Measurements from ENCODE around the gene CHCHD3. TPM values are rescaled to one million over a fixed set of nuclear protein-coding genes. Genes with fewer than 3 reads are reported as not detected.
"Not testable (repeated sequence)": the region's sequence is repeated elsewhere in the genome, so short reads cannot be mapped to it uniquely, and the experiment has no call there.

CHCHD3 gene
- total RNA-seq, 1 donor from 2014 or later = 91.3 TPM

DNA sequence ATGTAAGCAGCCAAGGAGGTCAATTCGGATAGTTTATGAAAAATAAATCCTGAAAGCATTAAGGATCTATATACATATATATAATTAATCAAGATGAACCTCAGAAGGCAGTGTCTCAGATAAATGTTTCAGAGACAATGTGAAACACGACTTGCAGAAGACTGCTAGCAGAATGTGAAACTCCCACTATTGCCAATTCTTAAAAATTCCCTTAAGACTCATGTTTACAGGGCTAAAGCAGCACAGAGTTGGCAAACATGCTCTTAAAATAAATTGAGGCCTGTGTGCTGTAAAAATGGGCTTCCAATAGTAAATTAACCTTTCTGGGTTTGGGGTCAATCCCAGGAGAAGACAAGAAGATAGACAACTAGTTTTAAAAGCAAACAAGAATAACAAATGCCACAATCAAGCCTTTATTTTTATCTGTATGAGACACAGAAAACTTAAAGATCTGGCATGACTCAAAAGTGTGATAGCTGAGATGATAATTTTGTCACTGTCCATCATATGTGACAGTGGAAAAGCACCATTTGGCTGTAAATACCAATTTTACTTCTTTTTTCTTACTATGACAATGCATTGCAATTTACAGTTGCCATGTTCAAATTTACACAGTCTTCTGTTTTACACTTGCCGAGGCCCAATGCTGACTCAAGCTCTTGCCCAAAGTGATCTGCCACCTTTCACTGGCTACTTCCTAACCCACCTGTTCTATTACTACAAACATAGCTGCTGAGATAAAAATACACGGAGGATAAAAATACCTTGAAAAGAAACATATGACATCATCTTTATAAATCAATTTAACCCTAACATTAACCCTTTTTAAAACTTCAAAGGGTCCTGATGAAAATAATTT lies 78.6 kb downstream of the CHCHD3 start:
- no peak for DNase-seq (ENCODE audit: low read depth, low spot score)

DNA sequence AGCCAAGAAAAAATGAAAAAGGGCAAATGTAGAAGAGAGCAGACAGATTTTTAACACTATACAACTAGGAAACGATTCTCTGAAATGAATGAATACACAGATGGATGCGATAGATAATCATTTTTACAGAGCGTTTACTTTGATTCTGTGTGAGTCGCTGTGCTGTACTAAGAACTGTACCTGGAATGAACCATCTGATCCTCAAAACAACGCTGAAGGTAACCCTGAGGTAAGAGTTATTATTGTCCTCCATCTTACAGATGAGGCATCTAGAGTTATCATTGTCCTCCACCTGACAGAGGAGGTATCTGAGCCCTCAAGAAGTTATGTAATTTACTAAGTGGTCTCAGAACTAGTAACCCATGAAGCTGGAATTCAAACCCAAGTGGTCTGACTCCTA lies 80.2 kb downstream of the CHCHD3 start:
- DNase-seq (ENCODE audit: low read depth, low spot score) = no peak

- no peak for DNase-seq (ENCODE audit: low read depth, low spot score)
These were observed 82.0 kb downstream of the CHCHD3 start for GRCh38 chr7:132999845-133000244.

- DNase-seq (ENCODE audit: low read depth, low spot score) = no peak
These were observed 83.1 kb downstream of the CHCHD3 start for GRCh38 chr7:132998763-132999162.

DNA sequence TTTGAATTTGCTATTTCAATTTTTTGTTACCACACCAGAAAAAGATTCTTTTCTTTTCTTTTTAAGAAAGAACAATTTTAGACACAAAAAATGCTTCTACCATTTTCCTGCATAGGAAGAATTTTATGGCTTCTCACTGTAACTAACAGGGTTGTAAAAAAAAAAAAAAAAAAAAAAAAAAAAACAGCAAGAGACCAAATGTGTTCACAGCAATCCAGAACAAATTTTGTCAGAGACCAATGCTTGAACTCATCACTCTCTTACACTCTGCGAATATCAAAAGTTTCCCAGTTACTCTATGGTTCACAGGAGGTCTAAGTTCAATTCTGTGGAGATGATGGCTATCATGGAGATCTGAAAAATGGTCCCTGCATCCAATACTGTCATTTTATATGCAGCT lies 84.4 kb downstream of the CHCHD3 start:
- no peak for DNase-seq (ENCODE audit: low read depth, low spot score)

GRCh38 chr7:132996581-132997242 lies 85.2 kb downstream of the CHCHD3 start:
- DNase-seq (ENCODE audit: low read depth, low spot score) = no peak

DNA sequence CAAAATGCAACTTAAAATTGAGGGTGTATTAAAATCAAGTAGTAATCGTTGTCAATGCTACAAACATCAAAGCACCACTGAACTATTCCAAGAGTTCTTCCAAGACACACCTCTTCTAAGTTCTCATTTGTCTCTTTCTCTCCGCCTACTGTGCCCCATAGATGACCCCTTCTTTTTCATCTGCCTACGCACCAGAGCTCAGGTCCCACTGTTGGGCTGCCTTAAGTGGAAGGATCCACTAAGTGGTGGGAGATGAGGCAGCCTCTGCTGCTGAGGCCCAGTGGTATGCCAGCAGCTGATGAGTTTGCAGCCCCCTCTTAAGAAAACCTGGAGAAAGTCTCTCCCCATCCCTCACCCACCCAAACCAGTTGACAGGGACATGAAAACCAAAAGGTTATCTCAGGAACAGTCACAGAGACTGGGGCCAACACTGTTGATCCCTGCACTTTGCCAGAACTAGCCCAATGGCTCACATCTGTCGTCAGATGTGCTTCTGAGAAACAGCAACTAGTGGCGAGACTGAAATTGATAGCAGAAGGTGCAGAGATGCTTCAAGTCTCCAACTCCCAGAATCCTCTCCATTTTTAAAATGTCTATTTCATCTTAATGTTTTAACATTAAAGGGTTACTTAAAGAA lies 88.4 kb downstream of the CHCHD3 start:
- DNase-seq (ENCODE audit: low read depth, low spot score) = no peak

DNA sequence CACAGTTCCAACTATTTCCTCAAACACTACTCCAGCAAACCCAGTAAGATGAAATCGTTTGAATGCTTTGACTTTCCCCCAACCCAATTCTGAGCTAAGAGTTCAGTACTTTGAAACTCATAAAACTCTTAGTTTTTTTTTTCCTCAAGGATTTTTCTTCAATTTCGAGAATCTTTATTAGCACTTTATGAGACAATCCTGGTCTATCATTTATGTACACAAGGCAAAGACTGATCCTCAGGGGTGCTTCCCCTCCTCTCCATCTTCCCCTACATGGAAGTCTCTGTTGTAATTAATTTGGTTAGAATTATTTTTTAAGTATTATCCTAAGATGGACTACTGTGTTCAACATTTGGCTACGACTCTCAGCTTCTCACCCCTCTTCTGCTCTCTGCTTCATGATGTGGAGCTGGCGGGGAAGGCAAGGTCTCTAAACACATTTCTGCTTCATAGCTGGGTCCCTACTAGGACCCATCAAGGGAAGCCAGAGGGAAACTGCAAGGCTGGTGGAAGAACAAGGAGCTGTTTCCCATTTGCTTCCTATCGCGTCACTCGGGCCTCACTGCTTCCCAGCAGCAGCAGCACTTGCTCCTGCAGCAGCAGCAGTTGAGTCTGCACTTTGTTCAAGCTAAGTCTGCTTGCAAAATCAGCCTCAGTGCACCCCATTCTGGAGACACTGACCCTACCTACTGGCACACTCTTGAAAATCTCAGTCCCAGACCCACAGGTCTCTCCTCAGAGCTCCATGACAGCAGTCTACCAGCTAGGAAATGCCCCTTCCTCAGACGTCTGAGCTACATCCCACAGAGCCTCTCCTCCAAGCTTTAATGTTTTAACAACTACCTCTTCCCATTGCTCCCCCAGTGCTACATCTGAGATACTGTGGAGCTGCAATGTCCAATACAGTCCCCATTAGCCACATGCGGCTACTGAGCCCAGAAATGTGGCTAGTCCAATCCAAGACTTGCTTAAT lies 90.0 kb downstream of the CHCHD3 start:
- no peak for DNase-seq (ENCODE audit: low read depth, low spot score)

DNA sequence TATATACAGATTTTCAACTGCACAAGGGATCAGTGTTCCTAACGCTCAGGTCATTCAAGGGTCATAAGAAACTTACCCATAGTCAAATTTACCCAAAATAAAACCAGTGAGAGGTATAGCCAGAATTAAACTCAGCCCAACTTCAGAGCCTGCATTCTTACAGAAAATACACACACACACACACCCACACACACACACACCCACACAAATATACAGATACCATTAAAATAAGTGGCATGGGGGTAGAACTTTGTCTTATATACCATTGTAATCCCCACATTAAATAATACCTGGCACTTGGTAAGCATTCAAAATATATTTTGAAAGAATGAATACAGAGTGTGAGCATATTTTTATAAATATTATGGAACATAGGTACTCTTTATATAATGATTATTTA lies 93.8 kb downstream of the CHCHD3 start:
- DNase-seq (ENCODE audit: low read depth, low spot score) = no peak

- DNase-seq (ENCODE audit: low read depth, low spot score) = no peak
These were observed 101.5 kb downstream of the CHCHD3 start for GRCh38 chr7:132980402-132980801.

DNA sequence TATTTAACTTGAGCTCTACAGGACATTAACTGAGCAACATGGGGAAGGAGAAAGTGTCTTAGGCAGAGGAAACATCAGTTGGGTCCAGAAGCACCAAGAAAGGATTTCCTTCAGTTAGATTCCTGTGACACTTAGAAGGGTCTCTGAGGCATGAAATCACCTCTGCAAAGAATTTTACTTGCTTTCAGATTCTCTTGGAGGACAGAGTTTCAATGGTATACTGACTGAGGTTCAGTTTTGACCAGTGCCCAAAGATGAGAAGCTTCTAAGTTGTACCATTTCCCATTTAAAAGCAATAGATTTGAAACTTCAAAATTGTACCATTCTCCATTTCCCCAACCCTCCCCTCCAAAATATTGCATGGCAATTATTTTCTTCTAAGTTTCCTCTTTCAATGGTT lies 102.4 kb downstream of the CHCHD3 start:
- DNase-seq (ENCODE audit: low read depth, low spot score) = no peak

- DNase-seq (ENCODE audit: low read depth, low spot score) = no peak
These were observed 104.7 kb downstream of the CHCHD3 start for GRCh38 chr7:132977234-132977633.

DNA sequence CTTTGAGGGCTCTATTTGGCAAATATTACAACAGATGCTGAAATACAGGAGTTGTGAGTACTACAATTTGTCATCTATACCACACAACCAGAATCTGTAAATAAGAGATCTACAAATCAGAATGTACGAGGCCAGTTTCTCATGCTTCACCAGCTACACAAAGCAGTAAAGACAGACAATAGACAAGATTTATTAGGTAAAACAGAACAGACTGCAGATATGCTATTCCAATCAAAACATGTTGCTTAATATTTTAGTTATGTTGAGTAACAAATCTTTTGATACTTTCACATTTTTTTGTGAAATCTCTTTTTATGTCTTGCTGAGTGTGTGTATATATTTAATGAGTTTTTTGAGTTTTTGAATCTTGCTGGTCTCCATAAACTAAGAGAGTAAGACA lies 109.1 kb downstream of the CHCHD3 start:
- no peak for DNase-seq (ENCODE audit: low read depth, low spot score)

DNA sequence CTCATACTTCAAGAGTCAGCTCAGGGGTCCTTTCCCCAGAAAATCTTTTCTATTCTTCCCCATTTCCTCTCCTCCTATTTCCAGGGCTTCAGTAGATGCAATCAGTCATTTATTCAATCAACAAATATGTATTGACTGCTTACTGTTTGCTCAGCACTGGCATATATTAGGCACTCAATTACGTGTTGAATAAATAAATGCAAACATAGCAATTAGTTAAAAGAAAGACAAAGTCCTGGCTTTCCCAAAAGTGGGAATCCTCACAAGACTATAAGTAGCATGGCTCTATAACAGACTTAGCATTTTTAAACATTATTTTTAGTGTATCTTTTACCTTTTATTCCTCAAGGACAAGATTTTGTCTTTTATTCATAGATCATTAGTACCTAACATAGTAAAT lies 111.6 kb downstream of the CHCHD3 start:
- DNase-seq (ENCODE audit: low read depth, low spot score) = no peak

GRCh38 chr7:132969520-132969919 lies 112.4 kb downstream of the CHCHD3 start:
- DNase-seq (ENCODE audit: low read depth, low spot score) = no peak

DNA sequence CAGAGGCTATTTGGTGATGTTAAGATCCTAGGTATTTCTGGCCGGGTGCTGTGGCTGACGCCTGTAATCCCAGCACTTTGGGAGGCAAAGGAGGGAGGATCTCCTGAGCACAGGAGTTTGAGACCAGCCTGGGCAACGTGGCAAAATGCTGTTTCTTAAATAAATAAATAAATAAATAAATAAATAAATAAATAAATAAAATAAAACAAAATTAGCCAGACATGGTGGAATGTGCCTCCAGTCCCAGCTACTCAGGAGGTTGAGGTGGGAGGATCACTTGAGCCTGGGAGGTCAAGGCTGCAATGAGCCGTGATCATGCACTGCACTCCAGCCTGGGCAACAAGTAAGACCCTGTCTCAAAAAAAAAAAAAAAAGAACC lies 114.4 kb downstream of the CHCHD3 start:
- DNase-seq (ENCODE audit: low read depth, low spot score) = not testable (repeated sequence)

DNA sequence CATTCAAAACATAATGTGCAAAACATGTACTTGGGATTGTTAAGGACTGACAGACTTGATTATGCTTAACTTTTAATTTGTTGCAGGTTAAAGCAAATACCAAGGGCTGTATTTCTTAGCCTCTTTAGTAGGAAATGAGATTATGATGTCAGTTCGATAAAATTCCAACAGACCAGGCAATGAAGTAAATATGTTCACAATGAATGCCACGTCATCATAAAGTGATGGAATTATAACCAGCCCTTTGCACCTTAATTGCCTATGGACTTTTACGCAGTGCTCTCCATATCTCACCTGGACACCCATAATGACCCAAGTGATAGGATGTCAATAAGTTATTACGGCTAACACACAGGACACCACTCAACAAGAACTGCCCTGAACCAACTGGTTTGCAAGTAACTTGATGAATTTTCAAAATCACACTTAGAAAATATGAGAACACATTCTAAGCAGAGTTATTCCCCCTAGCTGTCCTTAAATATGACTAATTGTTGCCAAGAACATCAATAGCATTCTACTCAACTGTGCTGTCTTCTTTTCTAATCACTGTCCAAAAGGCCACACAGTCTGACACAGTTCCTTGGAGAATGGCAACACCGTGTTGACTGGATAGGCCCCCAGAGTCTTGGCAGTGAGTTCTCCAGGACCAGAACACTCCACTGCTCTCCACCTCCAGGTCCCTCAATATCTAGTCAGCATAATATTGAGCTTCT lies 115.0 kb downstream of the CHCHD3 start:
- DNase-seq (ENCODE audit: low read depth, low spot score) = no peak

DNA sequence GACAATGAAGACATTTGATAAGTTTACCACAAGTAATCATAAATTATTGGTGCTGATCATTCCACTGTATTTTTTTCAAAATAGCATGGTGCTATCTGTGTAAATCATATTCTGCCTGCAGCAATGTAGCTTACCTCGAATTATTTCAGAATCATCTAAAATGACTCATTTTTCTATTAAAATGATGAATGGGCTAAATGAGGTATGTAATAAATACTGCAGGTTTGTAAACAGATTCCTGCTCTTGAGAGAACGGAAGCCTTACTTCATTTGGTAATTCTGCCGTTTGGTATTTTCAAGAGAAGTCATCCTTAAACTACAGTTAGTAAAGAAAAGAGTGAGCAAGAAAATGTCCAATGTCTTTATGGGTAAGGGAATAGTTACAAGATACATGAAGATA lies 115.9 kb downstream of the CHCHD3 start:
- no peak for DNase-seq (ENCODE audit: low read depth, low spot score)

DNA sequence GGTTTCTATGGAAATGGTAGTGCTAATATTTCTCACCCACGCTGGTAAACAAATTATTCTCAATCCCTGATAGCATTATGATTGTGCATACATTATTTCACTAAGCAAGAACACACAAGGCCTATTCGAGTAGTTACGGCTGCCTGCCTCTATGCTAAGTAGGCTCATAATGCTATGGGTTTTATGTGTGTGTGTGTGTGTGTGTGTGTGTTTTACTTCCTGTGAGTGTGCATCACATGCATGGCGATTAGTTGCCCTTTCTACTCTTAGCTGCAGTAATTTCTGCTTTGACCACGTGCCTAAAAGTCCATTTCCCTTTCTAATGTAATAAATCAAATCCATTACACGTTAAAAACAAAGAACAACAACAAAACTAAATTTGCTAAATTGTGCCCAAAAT lies 117.0 kb downstream of the CHCHD3 start:
- no peak for DNase-seq (ENCODE audit: low read depth, low spot score)

- DNase-seq (ENCODE audit: low read depth, low spot score) = no peak
These were observed 122.0 kb downstream of the CHCHD3 start for GRCh38 chr7:132959891-132960290.

DNA sequence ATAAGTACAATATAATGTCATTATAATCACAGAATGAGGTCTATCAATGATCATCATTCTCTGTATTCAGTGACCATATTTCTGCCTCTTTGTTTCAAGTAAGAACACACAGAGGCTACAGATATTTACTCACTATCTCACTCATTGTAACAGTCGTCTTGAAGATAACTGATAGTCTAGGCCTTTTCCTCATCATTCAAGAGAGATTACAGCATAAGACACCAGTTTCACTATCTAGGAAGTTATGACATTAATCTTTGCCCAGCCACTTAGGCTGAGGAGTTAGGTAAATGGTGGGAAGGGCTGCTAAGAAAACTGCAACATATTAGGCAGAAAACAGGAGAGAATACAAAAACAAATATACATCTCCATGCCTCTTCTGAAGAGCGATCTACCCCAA lies 125.3 kb downstream of the CHCHD3 start:
- no peak for DNase-seq (ENCODE audit: low read depth, low spot score)

Measured in pulmonary artery endothelial cell (primary cell).